Stimulated activated CD8-positive, alpha-beta memory T cell treated with anti-CD3 and anti-CD28 coated beads, Interleukin-12 subunit alpha, Interleukin-12 subunit beta, amount 100 ng/mL, for 24 hours (primary cell): ENCODE measurements around the gene PPRC1.

ENCODE experiments used
- DNase-seq: peaks from one replicate; pipeline ENCODE4 v3.0.0-alpha.2; 2020; ENCODE audit errors: extremely low read depth

Gene PPRC1, protein sequence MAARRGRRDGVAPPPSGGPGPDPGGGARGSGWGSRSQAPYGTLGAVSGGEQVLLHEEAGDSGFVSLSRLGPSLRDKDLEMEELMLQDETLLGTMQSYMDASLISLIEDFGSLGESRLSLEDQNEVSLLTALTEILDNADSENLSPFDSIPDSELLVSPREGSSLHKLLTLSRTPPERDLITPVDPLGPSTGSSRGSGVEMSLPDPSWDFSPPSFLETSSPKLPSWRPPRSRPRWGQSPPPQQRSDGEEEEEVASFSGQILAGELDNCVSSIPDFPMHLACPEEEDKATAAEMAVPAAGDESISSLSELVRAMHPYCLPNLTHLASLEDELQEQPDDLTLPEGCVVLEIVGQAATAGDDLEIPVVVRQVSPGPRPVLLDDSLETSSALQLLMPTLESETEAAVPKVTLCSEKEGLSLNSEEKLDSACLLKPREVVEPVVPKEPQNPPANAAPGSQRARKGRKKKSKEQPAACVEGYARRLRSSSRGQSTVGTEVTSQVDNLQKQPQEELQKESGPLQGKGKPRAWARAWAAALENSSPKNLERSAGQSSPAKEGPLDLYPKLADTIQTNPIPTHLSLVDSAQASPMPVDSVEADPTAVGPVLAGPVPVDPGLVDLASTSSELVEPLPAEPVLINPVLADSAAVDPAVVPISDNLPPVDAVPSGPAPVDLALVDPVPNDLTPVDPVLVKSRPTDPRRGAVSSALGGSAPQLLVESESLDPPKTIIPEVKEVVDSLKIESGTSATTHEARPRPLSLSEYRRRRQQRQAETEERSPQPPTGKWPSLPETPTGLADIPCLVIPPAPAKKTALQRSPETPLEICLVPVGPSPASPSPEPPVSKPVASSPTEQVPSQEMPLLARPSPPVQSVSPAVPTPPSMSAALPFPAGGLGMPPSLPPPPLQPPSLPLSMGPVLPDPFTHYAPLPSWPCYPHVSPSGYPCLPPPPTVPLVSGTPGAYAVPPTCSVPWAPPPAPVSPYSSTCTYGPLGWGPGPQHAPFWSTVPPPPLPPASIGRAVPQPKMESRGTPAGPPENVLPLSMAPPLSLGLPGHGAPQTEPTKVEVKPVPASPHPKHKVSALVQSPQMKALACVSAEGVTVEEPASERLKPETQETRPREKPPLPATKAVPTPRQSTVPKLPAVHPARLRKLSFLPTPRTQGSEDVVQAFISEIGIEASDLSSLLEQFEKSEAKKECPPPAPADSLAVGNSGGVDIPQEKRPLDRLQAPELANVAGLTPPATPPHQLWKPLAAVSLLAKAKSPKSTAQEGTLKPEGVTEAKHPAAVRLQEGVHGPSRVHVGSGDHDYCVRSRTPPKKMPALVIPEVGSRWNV (N-terminal part only)

DNA sequence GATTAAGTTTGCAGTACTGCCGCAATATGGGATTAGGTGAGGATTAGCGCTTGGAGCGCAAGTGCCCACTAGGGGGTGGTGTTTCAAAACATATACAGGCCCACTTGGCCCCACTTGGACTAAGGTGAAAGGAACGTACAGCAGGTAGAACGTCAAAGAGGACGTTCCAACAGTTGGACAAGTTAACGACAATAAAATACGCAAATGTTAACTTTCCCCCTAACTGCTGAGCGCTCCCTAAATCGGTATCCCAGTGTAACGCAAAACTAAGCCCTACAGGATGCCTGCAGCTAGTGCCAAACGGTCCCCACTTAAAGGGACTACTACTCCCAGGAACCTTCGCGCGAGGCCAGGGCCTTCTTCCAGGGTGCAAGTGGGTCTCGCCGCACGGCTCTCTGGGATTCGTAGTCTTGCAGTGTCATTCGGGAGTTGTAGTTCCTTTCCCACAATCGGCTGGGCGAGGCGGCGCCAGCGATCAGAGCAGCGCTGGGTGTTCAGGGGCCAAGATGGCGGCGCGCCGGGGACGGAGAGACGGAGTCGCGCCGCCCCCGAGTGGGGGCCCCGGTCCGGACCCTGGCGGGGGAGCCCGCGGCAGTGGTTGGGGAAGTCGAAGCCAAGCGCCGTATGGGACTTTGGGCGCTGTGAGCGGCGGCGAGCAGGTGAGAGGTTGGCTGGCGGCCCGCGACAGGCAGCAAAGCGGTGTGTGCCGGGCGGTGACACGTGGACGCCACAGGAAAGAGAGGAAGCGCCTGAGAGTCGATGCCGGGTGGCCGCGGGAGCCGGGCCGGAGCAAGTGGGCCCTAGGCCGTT, at the start of gene PPRC1:
PPRC1 (plus strand) TSS at position 478 of the 810 bp plus-strand sequence; CDS start at position 507, 29 bp downstream.
- peak; percentile 94 for DNase-seq

- DNase-seq, result no peak
Measured at GRCh38 chr10:102083541-102083940, 49.3 kb upstream of the PPRC1 start.

GRCh38 chr10:102085336-102085735, 47.5 kb upstream of the PPRC1 start:
- DNase-seq, result no peak

GRCh38 chr10:102086196-102086595, 46.6 kb upstream of the PPRC1 start:
- no peak for DNase-seq

GRCh38 chr10:102090772-102091171, 42.1 kb upstream of the PPRC1 start:
- DNase-seq, result no peak

DNA sequence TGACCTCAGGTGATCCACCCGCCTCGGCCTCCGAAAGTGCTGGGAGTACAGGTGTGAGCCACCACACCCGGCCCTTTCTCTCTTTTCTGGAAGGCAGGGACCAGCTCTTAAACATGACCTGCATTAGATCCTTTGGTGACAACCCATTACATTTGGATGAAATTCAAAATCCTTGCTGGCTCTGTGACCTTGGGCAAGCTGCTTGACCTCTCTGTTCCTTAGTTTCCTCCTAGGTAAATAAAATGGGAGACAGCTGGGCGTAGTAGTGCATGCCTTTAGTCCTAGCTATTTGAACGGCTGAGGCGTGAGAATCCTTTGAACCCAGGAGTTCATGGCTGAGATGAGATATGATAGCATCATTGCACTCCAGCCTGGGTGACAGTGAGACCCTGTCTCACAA, 36.4 kb upstream of the PPRC1 start:
- no peak for DNase-seq

- DNase-seq, result no peak
Measured at GRCh38 chr10:102101152-102101551, 31.7 kb upstream of the PPRC1 start.

DNA sequence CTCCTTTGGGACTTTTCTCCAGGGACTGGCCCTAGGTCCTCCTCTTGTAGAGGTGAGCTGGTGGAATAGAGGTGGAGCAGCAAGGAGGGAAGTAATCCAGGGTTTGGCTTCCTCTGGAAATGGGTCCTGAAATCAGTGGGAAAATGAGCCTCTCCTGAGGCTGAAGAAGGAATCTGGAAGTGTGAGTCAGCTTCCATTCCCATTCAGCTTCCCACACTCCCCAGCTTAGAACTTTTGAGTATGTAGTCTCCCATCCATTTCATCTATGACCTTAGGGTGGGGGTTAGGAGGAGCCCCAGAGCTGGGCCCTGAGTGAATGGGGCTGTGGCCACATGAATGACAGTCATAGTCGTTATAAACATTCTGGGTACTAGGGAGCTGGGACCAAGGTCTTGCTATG, 30.4 kb upstream of the PPRC1 start:
- no peak for DNase-seq

DNA sequence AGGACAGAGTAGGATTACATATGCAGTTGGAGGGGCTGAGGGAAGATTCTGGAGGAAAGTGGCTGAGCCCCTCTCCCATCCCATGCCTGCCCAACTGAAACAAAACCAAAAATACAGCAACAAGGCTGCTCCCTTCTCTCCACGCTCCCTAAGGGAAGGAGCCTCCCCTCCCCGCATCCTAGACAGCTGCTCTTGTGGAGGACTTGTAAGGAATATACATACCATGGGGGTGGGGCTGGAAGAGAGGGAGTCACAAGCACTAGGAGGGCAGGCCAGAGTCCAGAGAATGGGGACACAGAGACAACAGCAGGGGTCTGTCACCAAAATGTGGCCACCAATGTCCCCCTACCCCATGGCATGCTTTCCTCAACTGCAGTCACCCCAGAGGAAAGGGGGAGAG, 25.8 kb upstream of the PPRC1 start:
- no peak for DNase-seq

GRCh38 chr10:102109166-102110116, 23.4 kb upstream of the PPRC1 start:
- DNase-seq, result no peak

GRCh38 chr10:102111276-102111675, 21.6 kb upstream of the PPRC1 start:
- DNase-seq, result no peak

GRCh38 chr10:102112210-102112817, 20.5 kb upstream of the PPRC1 start:
- no peak for DNase-seq

- DNase-seq, result no peak
Measured at GRCh38 chr10:102113261-102113955, 19.4 kb upstream of the PPRC1 start.

GRCh38 chr10:102113956-102114857, 18.6 kb upstream of the PPRC1 start:
- no peak for DNase-seq

- peak; percentile 63 for DNase-seq
Measured at GRCh38 chr10:102114861-102115618, 17.8 kb upstream of the PPRC1 start.

GRCh38 chr10:102115775-102116174, 17.1 kb upstream of the PPRC1 start:
- no peak for DNase-seq

DNA sequence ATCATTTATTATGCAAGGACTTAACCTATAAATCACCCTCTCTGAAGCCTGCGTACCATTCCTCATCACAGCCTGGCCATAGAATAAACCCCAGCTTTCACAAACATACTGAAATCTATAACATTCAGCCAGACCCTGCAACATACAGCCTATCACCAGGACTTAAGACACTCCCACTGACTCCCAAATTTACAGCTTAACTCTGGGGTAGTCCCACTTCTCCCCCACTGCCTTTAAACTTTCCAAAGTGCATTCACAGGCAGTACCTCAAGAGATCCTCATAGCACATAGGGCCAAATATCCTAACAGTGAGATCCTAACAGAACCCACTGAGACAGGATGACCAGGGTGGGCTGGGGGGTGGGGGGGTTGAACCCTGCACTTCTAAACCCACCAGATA, 16.2 kb upstream of the PPRC1 start:
- no peak for DNase-seq
